ENCODE results near the gene LMAN1L.

GRCh38 chr15:74823324-74823723 is 10.7 kb downstream of the LMAN1L start:
- TF ChIP-seq CTCF (IDR thresholded peaks at IDR 0.05) (no peak), POLR2A (IDR thresholded peaks at IDR 0.05) (no peak)
